NOMO-1 (cell line): ENCODE measurements around the gene EHF.
"Not testable (repeated sequence)": the region's sequence is repeated elsewhere in the genome, so short reads cannot be mapped to it uniquely, and the experiment has no call there.

Source experiments
- DNase-seq, 2 experiments: peaks; one replicate each; lab custom pipeline; 2025; ENCODE audit not compliant: unreplicated experiment in 2 of 2; lab: John Stamatoyannopoulos, UW

The EHF gene

GRCh38 chr11:34620820-34621792 lies at the start of gene EHF:
Gene EHF, plus strand, starts transcription at chr11:34621093. Its CDS starts 21,538 bp downstream, at chr11:34642631.
- DNase-seq = no peak

DNA sequence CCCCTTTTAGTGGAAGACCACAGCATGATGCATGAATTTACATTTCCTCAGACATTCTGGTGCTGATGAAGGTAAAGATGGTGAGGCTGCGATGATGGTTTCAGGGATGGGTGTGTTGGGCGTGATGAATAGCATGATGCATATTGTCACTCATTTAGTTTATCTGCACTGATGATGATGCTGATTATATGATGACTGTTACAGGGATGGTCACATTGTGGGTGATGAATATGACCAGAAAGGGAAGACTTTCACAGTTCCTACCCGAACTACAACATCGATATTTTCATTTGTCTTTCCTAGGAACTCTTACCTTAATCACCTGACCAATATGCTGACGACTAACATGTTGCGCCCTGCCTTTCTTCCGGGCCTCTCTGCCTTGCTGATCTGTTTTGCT lies 47.4 kb upstream of the EHF start:
- DNase-seq = no peak

GRCh38 chr11:34575261-34575660 lies 45.6 kb upstream of the EHF start:
- no peak for DNase-seq

GRCh38 chr11:34575671-34576070 lies 45.2 kb upstream of the EHF start:
- DNase-seq = no peak

GRCh38 chr11:34576331-34576730 lies 44.6 kb upstream of the EHF start:
- no peak for DNase-seq

- no peak for DNase-seq
Measured at GRCh38 chr11:34583818-34584217, 37.1 kb upstream of the EHF start.

DNA sequence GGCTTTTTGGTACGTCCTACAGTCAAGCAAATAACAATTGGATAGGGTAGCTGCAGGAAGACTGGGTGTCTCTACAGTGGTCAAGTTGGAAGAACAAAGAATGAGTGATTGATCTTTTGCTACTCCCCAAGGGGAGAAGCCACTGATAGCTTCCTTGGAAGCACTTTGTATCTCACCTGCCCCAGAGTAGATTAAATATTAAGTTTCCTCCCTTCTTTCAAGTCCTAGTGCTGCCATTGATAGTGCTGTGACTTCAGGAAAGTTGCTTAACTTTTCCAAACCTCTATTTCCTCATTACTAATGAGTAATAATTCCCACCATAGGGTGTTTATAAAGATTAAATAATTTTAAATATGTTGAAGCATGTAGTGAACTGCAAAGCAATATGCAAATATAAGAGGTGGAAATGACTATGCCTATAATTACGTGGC lies 35.6 kb upstream of the EHF start:
- no peak for DNase-seq

GRCh38 chr11:34585735-34586487 lies 35.0 kb upstream of the EHF start:
- peak; percentile 70 to 87 for DNase-seq

GRCh38 chr11:34586488-34587281 lies 34.2 kb upstream of the EHF start:
- DNase-seq = no peak

DNA sequence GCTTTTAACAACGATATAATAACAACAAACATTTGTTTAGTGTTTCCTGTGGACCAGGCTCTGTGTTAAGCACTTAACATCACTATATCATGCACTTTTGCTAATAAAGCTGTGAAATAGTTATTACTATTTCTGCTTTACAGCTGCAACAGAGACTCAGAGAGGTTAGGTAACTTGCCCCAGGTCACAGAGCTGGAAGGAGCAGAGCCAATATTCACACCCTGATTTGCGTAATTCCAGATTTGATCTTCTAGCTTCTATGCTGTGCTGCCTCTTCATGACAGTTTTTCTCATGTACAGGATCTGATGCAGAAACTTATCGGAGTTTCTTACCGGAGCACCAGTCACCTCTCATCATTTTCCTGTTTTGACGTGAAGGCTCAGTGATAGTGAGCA lies 33.6 kb upstream of the EHF start:
- DNase-seq = no peak

- DNase-seq = no peak
Measured at GRCh38 chr11:34588023-34588422, 32.9 kb upstream of the EHF start.

DNA sequence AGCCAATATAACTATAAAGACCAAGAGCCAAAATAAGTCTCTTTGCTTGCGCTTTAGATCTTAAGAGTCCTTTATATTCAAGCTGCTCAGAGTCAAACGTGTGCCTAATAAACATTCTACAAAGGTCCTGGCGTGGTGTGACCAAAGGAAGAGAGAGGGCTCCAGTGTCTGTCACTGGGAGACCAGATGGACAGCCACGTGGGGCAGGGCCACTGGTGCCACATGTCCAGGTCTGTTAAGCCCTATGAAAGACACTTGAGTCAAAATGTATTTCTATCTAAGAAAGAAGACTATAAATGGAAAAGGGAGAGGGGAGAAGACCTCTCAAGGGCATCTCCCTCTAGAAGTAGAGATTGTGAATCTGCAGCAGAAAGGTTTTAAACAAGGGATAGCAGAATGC lies 32.2 kb upstream of the EHF start:
- DNase-seq = no peak

DNA sequence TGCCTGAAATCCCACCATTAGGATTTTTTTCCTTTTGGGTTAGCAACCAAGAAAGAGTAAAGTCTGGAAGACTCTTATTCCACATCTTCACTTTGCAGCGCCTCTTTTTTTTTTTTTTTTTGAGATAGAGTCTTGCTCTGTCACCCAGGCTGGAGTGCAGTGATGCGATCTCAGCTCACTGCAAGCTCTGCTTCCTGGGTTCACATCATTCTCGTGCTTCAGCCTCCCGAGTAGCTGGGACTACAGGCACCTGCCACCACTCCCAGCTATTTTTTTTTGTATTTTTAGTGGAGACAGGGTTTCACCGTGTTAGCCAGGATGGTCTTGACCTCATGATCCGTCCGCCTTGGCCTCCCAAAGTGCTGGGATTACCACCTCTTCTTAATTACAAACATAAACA lies 31.7 kb upstream of the EHF start:
- DNase-seq = not testable (repeated sequence)

GRCh38 chr11:34593085-34593484 lies 27.8 kb upstream of the EHF start:
- DNase-seq = peak in 1 of 2 experiments; percentile 37

DNA sequence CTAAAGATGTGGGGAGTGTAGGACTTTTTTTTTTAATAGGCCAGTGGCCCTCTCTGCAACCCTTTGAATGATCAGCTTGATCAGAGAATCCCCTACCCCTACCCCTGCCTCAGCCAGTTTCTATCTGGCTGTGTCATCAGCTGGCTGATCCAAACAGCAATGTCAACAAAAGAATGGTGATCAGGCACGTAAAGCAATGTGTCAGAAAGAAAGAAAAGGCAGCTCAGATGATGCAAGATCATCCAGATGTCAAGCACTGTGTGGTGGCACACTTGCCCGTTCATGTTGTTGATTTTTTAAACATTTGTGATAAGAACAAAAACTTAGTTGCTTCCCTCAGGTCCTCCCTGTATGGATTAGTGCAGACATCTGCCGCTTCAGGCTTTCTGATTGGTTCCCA lies 26.3 kb upstream of the EHF start:
- no peak for DNase-seq

DNA sequence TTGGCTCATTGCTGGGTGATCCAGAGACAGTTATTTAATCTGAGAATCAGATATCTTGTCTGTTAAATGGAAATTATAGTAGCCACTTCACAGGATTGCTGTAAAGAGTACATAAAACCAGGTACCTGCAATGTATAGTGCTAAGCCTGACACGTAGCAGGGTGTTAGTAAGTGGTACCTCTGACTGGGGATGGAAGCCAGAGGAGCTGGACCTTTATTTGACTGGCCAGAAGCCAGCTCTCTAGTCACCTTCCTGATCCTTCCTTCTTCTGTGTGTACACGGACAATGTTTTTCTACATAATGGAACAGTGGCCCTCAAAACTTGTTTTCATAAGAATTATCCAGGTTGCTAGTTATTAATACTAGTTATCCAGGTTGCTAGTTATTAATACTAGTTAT lies 25.5 kb upstream of the EHF start:
- DNase-seq = no peak

- DNase-seq = no peak
Measured at GRCh38 chr11:34595960-34596644, 24.8 kb upstream of the EHF start.

- DNase-seq = peak in 1 of 2 experiments; percentile 17
Measured at GRCh38 chr11:34599406-34599945, 21.4 kb upstream of the EHF start.

GRCh38 chr11:34600339-34601084 lies 20.4 kb upstream of the EHF start:
- no peak for DNase-seq
